Measurements from ENCODE around the gene PPCDC. TPM values are rescaled to one million over a fixed set of nuclear protein-coding genes. Genes with fewer than 3 reads are reported as not detected.

Gene PPCDC
- polyA plus RNA-seq, 3 donors = 14.2 to 33.7 (median 18.7) TPM

DNA sequence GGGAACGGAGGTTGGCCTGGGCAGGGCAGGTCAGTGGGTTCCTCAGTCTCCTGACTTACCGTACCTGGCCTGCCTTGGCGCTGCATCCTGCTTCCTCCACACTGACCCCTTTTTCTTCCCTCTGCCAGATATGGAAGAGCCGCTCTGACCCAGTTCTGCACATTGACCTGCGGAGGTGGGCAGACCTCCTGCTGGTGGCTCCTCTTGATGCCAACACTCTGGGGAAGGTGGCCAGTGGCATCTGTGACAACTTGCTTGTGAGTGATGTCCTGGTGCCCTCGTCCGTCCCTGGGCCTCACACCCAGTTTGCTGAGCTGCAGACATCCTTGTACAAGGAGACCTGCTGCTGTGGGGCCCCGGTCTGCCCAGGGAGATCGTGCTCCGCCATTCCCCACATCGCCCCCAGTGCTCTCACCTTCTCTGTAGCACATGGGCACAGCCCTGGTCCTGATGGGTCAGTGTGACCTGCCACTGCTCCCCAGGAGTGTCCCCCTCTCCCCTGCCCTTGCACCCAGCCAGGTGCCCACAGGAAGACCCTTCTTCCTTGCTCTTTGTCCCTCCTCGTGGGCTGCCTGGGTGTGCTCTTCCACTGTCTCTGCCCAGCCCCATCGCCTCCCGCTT, 21.0 kb downstream of the PPCDC start:
- 78% methylated on average over 8 of the region's 14 CpGs for WGBS (ENCODE audit: insufficient coverage)
- Histone ChIP-seq H2AFZ (ENCODE audit: insufficient read depth, low read depth, low read length, poor library complexity, severe bottlenecking) (no peak overlapping the region), H3K36me3 (replicated peaks in 1 of 2; ENCODE audit: control insufficient read depth in 1 of 2, insufficient read depth in 2 of 2, low read length in 2 of 2) (peaks cover 6 to 13% of the 10 kb centered on the region in 2 donors), H3K27me3 (ENCODE audit: control insufficient read depth in 2 of 2, insufficient read depth in 2 of 2, low read length in 2 of 2) (no peaks in the 10 kb centered on the region), H3K9ac (ENCODE audit: insufficient read depth, low read length, poor library complexity, severe bottlenecking) (peak overlapping the region; percentile 81), H3K79me2 (ENCODE audit: insufficient read depth, low read length) (peaks cover 33% of the 10 kb centered on the region), H3K9me3 (replicated peaks in 1 of 2; ENCODE audit: control insufficient read depth in 1 of 2, insufficient read depth in 1 of 2, low read length in 2 of 2) (no peaks in the 10 kb centered on the region), H3K27ac (ENCODE audit: low read depth in 1 of 2, low read length in 2 of 2) (peak overlapping the region; percentile 98 to 100), H4K20me1 (ENCODE audit: insufficient read depth, low read length) (no peaks in the 10 kb centered on the region), H3K4me1 (ENCODE audit: control insufficient read depth in 1 of 2, insufficient read depth in 2 of 2, low read length in 2 of 2) (peaks cover 89 to 98% of the 10 kb centered on the region in 2 donors), H3K4me3 (replicated peaks in 1 of 3; ENCODE audit: low read depth in 2 of 3, low read length in 3 of 3) (peak overlapping the region in 2 of 3 experiments; percentile 19 to 65), H3K4me2 (replicated peaks; ENCODE audit: extremely low read depth, low read length, poor library complexity, severe bottlenecking) (peak overlapping the region; percentile 74)
- Mint-ChIP-seq H3K27me3 (ENCODE audit: low read depth in 3 of 3) (peaks cover 0 to 4% (median 2%) of the 10 kb centered on the region in 3 donors), H3K9me3 (peaks cover 0 to 7% (median 0%) of the 10 kb centered on the region in 7 donors), H3K36me3 (peaks cover 40 to 46% of the 10 kb centered on the region in 2 donors), H3K27ac (peak overlapping the region; percentile 98 to 100 (median 99)), H3K4me3 (peak overlapping the region; percentile 75 to 78), H3K4me1 (peaks cover 95% of the 10 kb centered on the region)
- intact Hi-C loops (cut with micrococcal nuclease) = loop anchor here (5.0 kb wide), 2 partner anchors 33 to 68 kb away; no protein-coding TSS in a partner anchor
- TF ChIP-seq, protein P1, sequence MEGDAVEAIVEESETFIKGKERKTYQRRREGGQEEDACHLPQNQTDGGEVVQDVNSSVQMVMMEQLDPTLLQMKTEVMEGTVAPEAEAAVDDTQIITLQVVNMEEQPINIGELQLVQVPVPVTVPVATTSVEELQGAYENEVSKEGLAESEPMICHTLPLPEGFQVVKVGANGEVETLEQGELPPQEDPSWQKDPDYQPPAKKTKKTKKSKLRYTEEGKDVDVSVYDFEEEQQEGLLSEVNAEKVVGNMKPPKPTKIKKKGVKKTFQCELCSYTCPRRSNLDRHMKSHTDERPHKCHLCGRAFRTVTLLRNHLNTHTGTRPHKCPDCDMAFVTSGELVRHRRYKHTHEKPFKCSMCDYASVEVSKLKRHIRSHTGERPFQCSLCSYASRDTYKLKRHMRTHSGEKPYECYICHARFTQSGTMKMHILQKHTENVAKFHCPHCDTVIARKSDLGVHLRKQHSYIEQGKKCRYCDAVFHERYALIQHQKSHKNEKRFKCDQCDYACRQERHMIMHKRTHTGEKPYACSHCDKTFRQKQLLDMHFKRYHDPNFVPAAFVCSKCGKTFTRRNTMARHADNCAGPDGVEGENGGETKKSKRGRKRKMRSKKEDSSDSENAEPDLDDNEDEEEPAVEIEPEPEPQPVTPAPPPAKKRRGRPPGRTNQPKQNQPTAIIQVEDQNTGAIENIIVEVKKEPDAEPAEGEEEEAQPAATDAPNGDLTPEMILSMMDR (IDR thresholded peaks at IDR 0.05) = no peak
- no peak for DNase-seq

DNA sequence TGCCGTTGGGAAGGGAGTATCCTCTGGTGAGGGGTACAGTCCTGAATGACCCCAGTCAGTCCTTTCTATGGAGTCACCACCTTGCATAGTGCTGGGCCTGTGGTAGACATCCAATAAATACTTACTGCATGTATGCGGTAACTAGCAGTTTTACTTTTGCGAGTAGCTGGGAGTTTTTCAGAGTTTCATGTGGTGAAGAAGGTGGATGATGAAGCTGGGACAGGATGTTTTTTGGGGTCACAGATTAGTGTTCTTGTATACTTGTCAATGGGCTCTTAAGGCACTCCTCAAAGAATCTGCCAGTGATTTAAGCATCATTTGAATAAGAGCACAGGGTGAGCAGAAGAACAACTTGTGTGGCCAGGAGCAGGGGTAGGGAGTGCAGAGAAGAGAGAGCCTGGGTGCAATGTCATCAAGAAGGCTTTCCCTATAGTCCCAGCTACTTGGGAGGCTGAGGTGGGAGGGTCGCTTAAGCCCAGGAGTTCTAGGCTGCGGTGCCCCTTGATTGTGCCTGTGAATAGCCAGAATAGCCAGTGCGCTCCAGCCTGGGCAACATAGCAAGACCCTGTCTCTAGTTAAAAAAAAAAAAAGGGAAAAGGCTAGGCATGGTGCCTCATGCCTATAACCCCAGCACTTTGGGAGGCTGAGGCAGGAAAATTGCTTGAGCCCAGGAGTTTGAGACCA, 22.1 kb downstream of the PPCDC start:
- Histone ChIP-seq H3K4me1 (ENCODE audit: control insufficient read depth in 1 of 2, insufficient read depth in 2 of 2, low read length in 2 of 2) (peaks cover 82 to 92% of the 10 kb centered on the region in 2 donors), H3K9me3 (replicated peaks in 1 of 2; ENCODE audit: control insufficient read depth in 1 of 2, insufficient read depth in 1 of 2, low read length in 2 of 2) (no peaks in the 10 kb centered on the region), H3K36me3 (replicated peaks in 1 of 2; ENCODE audit: control insufficient read depth in 1 of 2, insufficient read depth in 2 of 2, low read length in 2 of 2) (peaks cover 8 to 24% of the 10 kb centered on the region in 2 donors), H3K4me3 (replicated peaks in 1 of 3; ENCODE audit: low read depth in 2 of 3, low read length in 3 of 3) (peak overlapping the region in 1 of 3 experiments; percentile 65), H3K9ac (ENCODE audit: insufficient read depth, low read length, poor library complexity, severe bottlenecking) (no peak overlapping the region), H3K79me2 (ENCODE audit: insufficient read depth, low read length) (peaks cover 28% of the 10 kb centered on the region), H4K20me1 (ENCODE audit: insufficient read depth, low read length) (no peaks in the 10 kb centered on the region), H3K27ac (ENCODE audit: low read depth in 1 of 2, low read length in 2 of 2) (peak overlapping the region; percentile 90 to 100), H3K27me3 (ENCODE audit: control insufficient read depth in 2 of 2, insufficient read depth in 2 of 2, low read length in 2 of 2) (no peaks in the 10 kb centered on the region), H2AFZ (ENCODE audit: insufficient read depth, low read depth, low read length, poor library complexity, severe bottlenecking) (no peak overlapping the region), H3K4me2 (replicated peaks; ENCODE audit: extremely low read depth, low read length, poor library complexity, severe bottlenecking) (peak overlapping the region; percentile 74)
- TF ChIP-seq, protein P1 (IDR thresholded peaks at IDR 0.05) = no peak
- Mint-ChIP-seq H3K27ac (peak overlapping the region; percentile 97 to 100 (median 98)), H3K4me3 (peak overlapping the region in 1 of 2 donors; percentile 75), H3K27me3 (ENCODE audit: low read depth in 3 of 3) (peaks cover 0 to 8% (median 2%) of the 10 kb centered on the region in 3 donors), H3K4me1 (peaks cover 89% of the 10 kb centered on the region), H3K36me3 (peaks cover 48 to 53% of the 10 kb centered on the region in 2 donors), H3K9me3 (peaks cover 0 to 7% (median 0%) of the 10 kb centered on the region in 7 donors)
- WGBS (ENCODE audit: insufficient coverage) = 100% methylated on average over 2 of the region's 6 CpGs
- DNase-seq = no peak
- intact Hi-C loops (cut with micrococcal nuclease) = no loop called here

Measured in CD14-positive monocyte (primary cell).